NCI-H69 (cell line): ENCODE measurements around the gene MAMLD1.

Source experiments
- DNase-seq: peaks from one replicate; lab custom pipeline; 2025; lab: John Stamatoyannopoulos, UW

The MAMLD1 gene

GRCh38 chrX:150408007-150408406 is 44.9 kb downstream of the MAMLD1 start:
- no peak for DNase-seq

GRCh38 chrX:150408561-150408960 is 45.4 kb downstream of the MAMLD1 start:
- no peak for DNase-seq

- DNase-seq: no peak
Observed at GRCh38 chrX:150409486-150409885, 46.4 kb downstream of the MAMLD1 start.

- no peak for DNase-seq
Observed at GRCh38 chrX:150409964-150410363, 46.8 kb downstream of the MAMLD1 start.

GRCh38 chrX:150410513-150410912 is 47.4 kb downstream of the MAMLD1 start:
- DNase-seq: no peak

GRCh38 chrX:150411656-150412055 is 48.5 kb downstream of the MAMLD1 start:
- DNase-seq: no peak

- no peak for DNase-seq
Observed at GRCh38 chrX:150414228-150414627, 51.1 kb downstream of the MAMLD1 start.

GRCh38 chrX:150416469-150416868 is 53.4 kb downstream of the MAMLD1 start:
- DNase-seq: no peak

- no peak for DNase-seq
Observed at GRCh38 chrX:150421816-150422215, 58.7 kb downstream of the MAMLD1 start.

GRCh38 chrX:150429594-150429993 is 66.5 kb downstream of the MAMLD1 start:
- no peak for DNase-seq

GRCh38 chrX:150436195-150436594 is 73.1 kb downstream of the MAMLD1 start:
- DNase-seq: no peak

GRCh38 chrX:150438165-150438564 is 75.0 kb downstream of the MAMLD1 start:
- DNase-seq: no peak

- DNase-seq: no peak
Observed at GRCh38 chrX:150446151-150446550, 83.0 kb downstream of the MAMLD1 start.

- no peak for DNase-seq
Observed at GRCh38 chrX:150446995-150447394, 83.9 kb downstream of the MAMLD1 start.

GRCh38 chrX:150449313-150449712 is 86.2 kb downstream of the MAMLD1 start:
- no peak for DNase-seq

GRCh38 chrX:150450519-150451177 is 87.5 kb downstream of the MAMLD1 start:
- DNase-seq: no peak

GRCh38 chrX:150451953-150452352 is 88.8 kb downstream of the MAMLD1 start:
- DNase-seq: no peak

GRCh38 chrX:150454083-150454482 is 91.0 kb downstream of the MAMLD1 start:
- DNase-seq: no peak

GRCh38 chrX:150454508-150455214 is 91.5 kb downstream of the MAMLD1 start:
- no peak for DNase-seq

- DNase-seq: no peak
Observed at GRCh38 chrX:150455215-150455608, 92.1 kb downstream of the MAMLD1 start.

- DNase-seq: no peak
Observed at GRCh38 chrX:150456466-150456865, 93.3 kb downstream of the MAMLD1 start.

GRCh38 chrX:150456941-150457340 is 93.8 kb downstream of the MAMLD1 start:
- DNase-seq: no peak

- no peak for DNase-seq
Observed at GRCh38 chrX:150459196-150459595, 96.1 kb downstream of the MAMLD1 start.

GRCh38 chrX:150460063-150460462 is 96.9 kb downstream of the MAMLD1 start:
- no peak for DNase-seq
